H1 (cell line): Measurements from ENCODE around the gene SLC44A1. TPM values are rescaled to one million over a fixed set of nuclear protein-coding genes. Genes with fewer than 3 reads are reported as not detected.

ENCODE experiments used
- GTF2F1 ChIP-seq: IDR thresholded peaks from 2 replicates; pipeline ENCODE4 v1.6.1; 2012; ENCODE audit warnings: low read depth, low read length, improper control_type of control experiment, borderline replicate concordance
- RFX5 ChIP-seq: IDR thresholded peaks from 2 replicates; pipeline ENCODE4 v1.6.1; 2011; ENCODE audit warnings: low read depth, low read length, improper control_type of control experiment, borderline replicate concordance
- RXRA ChIP-seq: IDR thresholded peaks from 2 replicates; pipeline ENCODE4 v1.6.1; 2011; ENCODE audit warnings: low read depth, mild to moderate bottlenecking, low read length, moderate library complexity; ENCODE audit not compliant: insufficient read depth
- SIRT6 ChIP-seq: IDR thresholded peaks from one replicate; pipeline ENCODE4 v1.7.1; 2012; ENCODE audit warnings: low read length, inconsistent platforms
- SIX5 ChIP-seq: IDR thresholded peaks from 2 replicates; pipeline ENCODE4 v1.6.1; 2011; ENCODE audit warnings: mild to moderate bottlenecking, low read depth, low read length
- SUZ12 ChIP-seq: fragments of 200-600 bp; sonication (generic); IDR thresholded peaks from 2 replicates; pipeline ENCODE4 v1.6.1; 2012; ENCODE audit warnings: mild to moderate bottlenecking, inconsistent platforms, low read length, moderate library complexity, mixed read lengths
- TAF1 ChIP-seq: IDR thresholded peaks from 2 replicates; pipeline ENCODE4 v1.6.1; 2011; ENCODE audit warnings: mild to moderate bottlenecking, low read depth, low read length
- polyA plus RNA-seq, 7 experiments: library from polyadenylated mRNA; depleted of rRNA in 3 of 7; stranded (reverse) in 5 of 7; unstranded in 2 of 7; fragments of >200 nt in 5 of 7; fragments of 200-250 nt in 2 of 7; gene quantifications; 1 replicate in 5 of 7; 2 replicates in 1 of 7; 4 replicates in 1 of 7; pipeline versions ENCODE4 v1.2.1 to v1.2.3, GENCODE V29; 2011 to 2013; ENCODE audit warnings: missing spikeins in 2 of 7, mixed read lengths in 2 of 7
- total RNA-seq: library from RNA; stranded (reverse); fragmentation: NEBNext Ultra II Directional; extraction: Animal tissue kit (Norgen Biotek cat#: 25700); gene quantifications from 2 replicates; pipeline ENCODE4 v1.2.1, GENCODE V29; 2021

SLC44A1 gene
- total and polyA plus RNA-seq, 2 of the 8 experiments (the other 6 are each of a cell fraction or from before 2014, with no cell fraction given) = 30.5 to 71.2 TPM

DNA sequence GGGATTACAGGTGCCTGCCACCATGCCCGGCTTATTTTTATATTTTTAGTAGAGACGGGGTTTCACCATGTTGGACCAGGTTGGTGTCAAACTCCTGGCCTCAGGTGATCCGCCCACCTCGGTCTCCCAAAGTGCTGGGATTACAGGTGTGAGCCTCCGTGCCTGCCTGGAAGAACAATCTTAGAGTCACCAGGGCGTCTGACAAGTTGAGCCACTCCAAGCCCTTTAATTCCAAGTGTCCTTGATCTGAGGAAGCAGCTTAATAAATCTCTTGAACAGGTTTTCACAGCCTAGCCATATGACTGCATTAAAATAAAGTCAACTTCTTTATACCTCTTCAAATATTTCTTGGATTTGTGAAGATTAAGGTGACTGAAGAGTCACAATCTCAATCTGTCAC lies 31.5 kb downstream of the SLC44A1 start (continued):
- no peak for TF ChIP-seq TAF1
- TF ChIP-seq SUZ12 = no peak
- TF ChIP-seq RFX5 = no peak
- TF ChIP-seq SIRT6 = no peak
- no peak for TF ChIP-seq RXRA
- no peak for TF ChIP-seq SIX5
- TF ChIP-seq GTF2F1 = no peak
